NT2/D1 (cell line): ENCODE results near the gene ARHGAP32.

Source experiments
- SUZ12 ChIP-seq: IDR thresholded peaks from 2 replicates; pipeline ENCODE4 v1.6.1; 2011; ENCODE audit not compliant: insufficient read length, insufficient read depth; ENCODE audit errors: extremely low read depth
- YY1 ChIP-seq: IDR thresholded peaks from 2 replicates; pipeline ENCODE4 v1.6.1; 2011; ENCODE audit not compliant: insufficient read length, insufficient read depth

DNA sequence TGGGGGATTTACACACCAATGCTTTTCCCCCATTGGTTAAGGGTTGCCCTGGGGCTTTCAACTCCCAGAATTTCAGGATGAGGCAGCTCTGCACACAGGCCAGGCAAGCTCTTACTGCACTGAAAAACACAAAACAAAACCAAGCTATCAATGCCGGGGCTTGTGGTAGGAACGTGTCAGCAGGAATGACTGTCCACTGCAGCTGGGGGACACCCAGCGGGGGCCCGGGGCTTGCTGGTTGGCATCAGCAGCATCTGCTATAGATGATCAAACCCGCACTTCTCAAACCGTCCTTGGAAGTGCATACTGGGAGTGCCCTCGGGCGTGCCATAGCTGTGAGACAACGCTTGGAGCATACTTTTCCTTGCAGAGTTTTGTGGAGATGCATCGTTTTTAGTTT, 257.2 kb downstream of the ARHGAP32 start:
- TF ChIP-seq YY1 (no peak), SUZ12 (no peak)
